SKM-1 treated with dmso at 0.1 percent for 144 hours (cell line): ENCODE data around the gene PRKACG.
"Not testable (repeated sequence)": the region's sequence is repeated elsewhere in the genome, so short reads cannot be mapped to it uniquely, and the experiment has no call there.

Experiments used
- DNase-seq: peaks from one replicate; lab custom pipeline; 2025; ENCODE audit not compliant: unreplicated experiment; lab: John Stamatoyannopoulos, UW

Gene PRKACG

DNA sequence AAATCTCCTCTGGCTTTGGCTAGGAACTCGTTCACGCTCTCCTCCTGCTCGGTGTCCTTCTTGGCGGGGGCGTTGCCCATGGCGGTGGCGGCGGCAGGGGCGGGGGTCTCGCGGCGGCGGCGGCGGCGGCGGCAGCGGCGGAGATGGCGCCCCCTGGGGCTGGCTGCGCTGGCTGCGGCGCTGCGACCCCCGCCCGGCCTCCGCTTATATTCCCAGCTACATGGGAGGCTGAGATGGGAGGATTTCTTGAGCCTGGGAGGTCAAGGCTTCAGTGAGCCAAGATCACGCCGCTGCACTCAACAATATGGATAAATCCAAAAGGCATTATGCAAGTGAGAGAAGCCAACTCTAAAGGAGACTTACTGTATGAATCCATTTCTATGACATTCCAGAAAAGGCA lies at the start of gene PRKACG:
PRKACG (minus strand) TSS at position 101 of the 400 bp plus-strand sequence; CDS start at position 80, 21 bp downstream.
- no peak for DNase-seq

DNA sequence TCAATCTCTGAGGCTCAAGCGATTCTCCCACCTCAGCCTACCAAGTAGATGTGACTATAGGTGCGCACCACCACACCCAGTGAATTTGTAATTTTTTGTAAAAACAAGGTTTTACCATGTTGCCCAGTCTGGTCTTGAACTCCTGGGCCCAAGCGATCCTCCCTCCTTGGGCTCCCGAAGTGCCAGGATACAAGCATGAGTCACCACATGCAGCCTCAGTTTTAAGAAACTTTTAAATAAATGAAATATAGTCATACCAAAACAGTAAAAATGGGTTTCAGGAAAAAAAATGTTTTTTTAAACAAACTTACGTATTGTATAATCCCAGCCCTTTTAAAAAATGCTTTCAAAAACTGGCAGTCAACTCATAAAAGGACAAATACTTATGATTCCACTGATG lies 48.3 kb upstream of the PRKACG start:
- DNase-seq = no peak

DNA sequence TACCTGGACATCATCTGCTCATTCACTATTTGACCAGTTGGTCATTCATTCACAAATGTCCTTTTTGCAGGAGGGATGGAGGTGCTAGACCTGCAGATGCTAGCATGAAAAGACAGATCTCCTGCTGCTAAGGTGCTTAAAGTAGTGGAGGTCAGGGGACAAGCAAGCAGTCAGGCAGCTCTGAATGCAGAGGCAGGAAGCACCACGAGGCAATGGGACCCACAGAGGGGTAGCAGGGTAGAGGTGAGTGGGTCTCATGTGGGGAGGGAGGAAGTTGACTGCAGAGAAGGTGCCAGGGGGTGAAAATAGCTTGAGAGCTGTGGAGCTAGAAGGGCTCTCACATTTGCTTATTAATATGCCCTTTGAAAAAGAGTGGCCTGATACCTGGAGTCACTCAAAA lies 46.9 kb upstream of the PRKACG start:
- no peak for DNase-seq

DNA sequence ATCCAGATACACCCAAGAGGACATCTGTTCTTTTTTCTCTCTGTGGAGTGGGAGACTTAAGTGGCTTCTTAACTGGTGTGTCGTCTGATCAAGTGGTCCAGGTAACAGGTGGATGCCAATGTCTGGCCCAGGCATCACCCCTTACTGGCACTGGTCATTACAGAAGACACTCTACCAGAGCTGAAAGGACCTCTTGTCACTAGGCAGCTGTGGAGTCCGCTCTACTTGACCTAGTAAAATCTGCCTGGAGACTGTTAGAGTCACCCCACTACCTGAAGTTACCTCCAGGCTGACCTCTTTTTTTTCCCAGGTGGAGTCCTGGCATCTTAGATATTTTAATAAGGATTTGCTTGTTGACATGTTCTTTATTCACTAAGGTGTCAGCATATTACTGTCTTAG lies 44.2 kb upstream of the PRKACG start:
- DNase-seq = no peak

DNA sequence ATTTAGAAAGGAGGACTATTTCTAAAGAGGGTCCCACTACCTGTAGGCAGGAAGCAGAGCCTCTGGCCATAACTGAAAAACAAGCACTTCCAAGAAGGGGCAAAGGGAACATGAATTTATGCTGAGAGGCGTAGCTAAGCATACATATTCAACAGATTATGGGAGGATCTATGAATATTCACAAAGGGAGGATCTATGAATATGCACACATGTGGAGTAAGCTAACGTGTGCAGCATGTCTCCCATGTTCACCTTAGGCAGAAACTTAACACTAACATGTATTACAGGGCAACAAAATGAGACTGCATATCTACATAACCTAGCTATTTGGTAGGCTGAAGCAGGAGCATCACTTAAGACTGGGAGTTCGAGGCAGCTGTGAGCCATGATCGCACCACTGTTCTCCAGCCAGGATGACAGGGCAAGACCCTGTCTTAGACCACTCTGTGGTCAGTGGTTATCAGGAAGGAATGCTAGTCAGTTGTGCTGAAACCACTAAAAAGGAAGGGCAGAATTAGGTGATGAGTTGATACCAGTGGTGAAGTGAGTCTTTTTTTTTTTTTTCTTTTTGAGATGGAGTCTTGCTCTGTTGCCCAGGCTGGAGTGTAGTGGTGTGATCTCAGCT lies 42.4 kb upstream of the PRKACG start:
- no peak for DNase-seq

DNA sequence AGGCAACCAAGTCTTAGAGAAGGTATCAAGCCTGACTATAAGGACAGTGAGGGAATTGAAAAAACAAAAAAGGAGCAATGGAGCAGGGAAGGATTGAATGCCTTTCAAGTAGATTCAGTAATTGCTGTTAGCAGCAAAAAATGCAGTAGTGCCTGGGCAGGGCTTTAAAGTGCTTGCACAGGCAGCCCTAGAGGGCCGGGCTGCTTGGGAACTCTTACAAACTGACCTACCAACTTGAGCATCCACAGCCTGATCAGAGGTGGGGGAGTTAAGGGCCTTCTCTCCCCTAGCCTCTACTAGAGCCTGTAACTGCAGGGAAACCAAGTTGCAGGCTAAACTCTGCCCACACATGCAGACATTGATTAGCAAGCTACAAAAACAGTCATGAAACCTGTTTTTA lies 41.1 kb upstream of the PRKACG start:
- DNase-seq = no peak

DNA sequence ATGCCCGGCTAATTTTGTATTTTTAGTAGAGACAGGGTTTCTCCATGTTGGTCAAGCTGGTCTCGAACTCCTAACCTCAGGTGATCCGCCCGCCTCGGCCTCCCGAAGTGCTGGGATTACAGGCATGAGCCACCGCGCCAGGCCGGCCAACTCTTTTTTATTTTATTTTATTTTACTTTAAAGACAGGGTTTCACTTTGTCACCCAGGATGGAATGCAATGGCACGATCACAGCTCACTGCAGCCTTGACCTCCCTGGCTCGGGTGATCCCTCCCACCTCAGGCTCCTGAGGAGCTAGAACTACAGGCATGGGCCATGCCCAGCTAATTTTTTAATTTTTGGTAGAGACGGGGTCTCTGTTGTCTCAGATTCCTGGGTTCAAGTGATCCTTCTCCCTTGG lies 37.0 kb upstream of the PRKACG start:
- not testable (repeated sequence) for DNase-seq

DNA sequence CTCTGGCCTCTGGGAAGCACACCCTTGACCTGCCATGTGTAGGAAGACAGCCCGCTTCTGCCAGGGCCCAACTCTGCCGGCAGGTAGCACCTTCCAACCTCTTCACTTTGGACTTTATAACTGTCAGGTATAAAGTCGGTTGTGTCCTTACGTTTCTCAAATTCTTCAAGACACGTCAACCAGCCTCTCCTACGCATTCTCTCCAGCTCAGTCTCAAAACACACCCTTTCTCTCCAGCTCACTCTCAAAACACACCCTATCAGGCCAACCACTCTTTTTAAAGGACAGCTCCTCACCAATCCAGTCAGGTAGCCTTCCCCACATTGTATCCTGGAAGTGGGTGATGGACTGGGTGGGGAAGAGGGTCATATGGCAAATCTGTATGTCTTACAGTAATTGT lies 35.2 kb upstream of the PRKACG start:
- no peak for DNase-seq

DNA sequence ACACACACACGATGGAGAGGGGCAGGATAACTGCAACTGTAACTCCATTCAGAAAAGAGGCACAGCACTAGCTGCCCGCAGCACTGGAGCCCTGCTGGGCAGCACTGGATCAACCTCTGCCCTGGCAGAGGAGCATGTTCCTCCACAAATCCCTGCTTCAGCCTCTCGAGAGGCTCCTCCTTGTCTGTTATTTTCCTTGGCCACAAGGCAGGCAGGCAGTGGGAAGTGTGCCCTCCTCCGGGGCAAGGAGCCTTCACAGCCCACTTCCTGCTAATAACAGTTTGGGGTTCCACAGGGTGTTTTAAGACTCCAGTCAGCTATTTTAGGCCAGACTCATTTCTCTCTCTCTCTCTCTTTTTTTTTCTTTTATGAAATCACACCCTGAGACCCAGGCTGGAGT lies 33.5 kb upstream of the PRKACG start:
- no peak for DNase-seq

DNA sequence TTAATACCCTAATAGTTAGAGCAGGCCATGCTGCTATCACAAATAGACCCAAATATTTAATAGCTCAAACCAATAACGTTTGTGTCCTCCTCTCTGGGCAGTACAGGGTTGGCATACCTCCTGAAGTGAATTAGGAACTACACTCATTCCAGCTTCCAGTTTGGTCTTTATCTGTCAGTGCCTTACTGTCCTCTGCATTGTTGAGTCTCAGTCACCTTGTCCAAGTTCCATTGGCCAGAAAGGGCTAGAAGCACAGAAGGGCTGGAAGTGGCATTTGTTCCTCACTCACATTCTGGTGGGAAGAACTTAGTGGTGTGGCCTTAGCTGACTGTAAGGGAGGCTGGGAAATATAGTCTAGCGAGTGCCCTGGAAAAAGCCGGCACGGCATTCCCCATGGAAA lies 32.8 kb upstream of the PRKACG start:
- no peak for DNase-seq

DNA sequence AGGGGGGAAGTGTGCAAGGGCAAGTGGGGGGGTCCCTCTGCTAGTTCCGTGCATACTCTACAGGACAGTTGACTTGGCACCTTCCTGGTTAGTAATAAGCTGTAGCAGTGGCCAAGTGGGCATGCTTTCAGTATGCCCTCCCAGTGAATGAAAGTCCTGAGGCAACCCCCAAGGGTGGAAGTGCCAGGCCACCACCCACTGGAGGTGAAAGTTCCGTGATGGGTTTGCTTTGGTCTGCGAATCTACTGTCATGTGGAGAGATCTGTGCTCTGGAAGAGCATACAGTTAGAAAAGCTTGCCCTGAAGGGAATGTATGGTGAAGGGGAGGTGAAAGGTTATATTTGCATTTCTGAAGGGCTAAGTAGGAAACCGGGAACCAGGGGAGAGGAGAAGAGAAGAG lies 31.9 kb upstream of the PRKACG start:
- DNase-seq = no peak

DNA sequence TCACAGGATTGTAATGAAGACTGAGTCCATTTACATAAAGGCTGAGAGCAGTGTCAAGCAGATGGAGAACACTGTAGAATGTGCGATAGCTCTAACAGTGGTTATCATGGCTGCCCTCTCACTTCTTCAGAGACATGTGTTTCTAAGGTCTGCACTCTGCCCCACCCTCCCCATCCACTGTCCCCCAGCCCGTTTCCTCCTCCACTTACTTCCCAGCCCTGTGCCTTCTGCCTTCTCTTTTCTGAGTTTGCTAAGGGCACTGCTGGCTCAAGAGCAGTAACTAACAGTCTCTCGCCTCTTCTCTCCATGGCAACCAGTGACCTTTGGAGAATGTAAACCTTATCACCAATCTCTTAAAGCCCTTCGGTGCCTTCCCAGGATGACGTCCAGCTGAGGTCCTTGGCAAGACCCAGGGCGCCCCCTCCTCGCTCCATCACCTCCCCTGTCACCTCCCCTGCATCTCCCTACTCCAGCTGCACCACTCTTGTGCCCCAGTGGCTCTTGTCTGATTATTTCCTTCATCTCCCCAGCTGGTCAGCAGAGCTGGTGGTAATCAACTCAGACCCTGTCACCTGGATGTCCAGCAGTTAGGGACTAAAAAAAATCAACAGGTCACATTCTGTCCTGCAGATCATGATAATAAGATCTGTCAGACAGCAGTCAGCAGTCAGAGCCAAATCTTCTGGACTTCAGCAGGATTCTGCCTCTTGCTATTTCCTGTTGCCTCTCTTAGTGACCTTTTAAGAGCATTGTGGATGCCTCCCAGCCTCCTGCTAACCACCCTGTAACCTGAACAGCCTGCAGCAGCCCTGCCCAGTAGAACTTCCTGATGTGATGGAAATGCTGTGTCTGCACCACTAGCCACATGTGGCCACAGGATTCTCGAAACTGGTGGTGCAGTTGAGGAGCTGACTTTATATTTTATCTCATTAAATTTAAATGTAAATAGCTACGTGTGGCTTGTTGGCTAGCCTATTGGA lies 30.6 kb upstream of the PRKACG start:
- no peak for DNase-seq

DNA sequence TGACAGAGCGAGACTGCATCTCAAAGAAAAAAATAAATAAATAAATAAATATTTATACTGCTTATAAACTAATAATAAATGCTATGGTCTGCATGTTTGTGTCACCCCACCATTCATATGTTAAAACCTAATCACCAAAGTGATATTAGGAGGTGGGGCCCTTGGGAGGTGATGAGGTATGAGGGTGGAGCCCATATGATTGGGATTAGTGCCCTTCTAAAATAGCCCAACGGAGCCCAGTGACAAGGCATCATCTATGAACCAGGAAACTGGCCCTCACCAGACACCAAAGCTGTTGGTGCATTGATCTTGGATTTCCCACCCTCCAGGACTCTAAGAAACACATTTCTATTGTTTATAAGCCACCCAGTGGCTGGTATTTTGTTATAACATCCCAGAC lies 26.7 kb upstream of the PRKACG start:
- DNase-seq = no peak

DNA sequence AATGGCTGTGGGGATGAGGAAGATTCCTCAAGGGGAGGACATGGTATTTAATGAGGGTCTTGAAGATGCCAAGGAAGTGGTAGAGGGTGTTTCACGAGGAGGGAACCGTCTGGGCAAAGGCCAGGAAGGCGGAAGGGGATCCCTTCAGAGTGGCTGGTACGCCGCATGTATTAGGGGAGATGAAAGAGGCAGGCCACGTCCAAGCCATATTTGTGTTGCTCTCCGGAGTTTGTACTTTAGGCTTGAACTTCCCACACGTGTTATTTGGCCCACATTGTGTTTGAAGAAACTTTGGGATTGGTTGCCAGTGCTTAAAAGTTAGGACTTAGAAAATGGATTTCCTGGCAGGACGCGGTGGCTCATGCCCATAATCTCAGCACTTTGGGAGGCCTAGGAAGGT lies 22.9 kb upstream of the PRKACG start:
- DNase-seq = no peak

DNA sequence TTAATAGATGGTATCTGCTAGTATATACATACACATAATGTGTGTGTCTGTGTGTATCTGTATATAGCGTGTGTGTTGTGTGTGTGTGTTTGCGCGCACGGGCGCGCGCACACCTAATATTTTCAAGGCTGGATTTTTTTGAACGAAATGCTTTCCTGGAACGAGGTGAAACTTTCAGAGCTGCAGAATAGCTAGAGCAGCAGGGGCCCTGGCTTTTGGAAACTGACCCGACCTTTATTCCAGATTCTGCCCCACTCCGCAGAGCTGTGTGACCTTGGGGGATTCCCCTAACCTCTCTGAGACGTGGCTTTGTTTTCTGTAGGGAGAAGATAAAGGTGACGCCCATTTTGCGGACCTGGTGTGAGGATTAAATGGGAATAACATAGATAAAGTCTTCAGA lies 22.4 kb upstream of the PRKACG start:
- no peak for DNase-seq

DNA sequence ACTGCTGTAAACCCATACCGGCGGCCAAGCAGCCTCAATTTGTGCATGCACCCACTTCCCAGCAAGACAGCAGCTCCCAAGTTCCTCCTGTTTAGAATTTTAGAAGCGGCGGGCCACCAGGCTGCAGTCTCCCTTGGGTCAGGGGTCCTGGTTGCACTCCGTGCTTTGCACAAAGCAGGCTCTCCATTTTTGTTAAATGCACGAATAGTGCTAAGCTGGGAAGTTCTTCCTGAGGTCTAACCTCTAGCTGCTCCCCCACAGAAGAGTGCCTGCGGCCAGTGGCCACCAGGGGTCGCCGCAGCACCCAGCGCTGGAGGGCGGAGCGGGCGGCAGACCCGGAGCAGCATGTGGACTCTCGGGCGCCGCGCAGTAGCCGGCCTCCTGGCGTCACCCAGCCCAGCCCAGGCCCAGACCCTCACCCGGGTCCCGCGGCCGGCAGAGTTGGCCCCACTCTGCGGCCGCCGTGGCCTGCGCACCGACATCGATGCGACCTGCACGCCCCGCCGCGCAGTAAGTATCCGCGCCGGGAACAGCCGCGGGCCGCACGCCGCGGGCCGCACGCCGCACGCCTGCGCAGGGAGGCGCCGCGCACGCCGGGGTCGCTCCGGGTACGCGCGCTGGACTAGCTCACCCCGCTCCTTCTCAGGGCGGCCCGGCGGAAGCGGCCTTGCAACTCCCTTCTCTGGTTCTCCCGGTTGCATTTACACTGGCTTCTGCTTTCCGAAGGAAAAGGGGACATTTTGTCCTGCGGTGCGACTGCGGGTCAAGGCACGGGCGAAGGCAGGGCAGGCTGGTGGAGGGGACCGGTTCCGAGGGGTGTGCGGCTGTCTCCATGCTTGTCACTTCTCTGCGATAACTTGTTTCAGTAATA lies 21.8 kb upstream of the PRKACG start, which contains the start of gene FXN:
FXN (plus strand) TSS at position 315 of the 871 bp plus-strand sequence; CDS start at position 346, 31 bp downstream.
- DNase-seq = peak; percentile 46

DNA sequence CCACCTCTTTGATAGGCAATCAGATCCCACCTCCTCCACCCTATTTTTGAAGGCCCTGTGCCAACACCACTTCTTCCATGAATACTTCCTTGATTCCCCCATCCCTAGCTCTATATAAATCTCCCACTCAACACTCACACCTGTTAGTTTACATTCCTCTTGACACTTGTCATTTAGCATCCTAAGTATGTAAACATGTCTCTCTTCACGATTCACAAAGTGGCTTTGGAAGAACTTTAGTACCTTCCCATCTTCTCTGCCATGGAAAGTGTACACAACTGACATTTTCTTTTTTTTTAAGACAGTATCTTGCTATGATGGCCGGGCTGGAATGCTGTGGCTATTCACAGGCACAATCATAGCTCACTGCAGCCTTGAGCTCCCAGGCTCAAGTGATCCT lies 20.2 kb upstream of the PRKACG start:
- DNase-seq = no peak

DNA sequence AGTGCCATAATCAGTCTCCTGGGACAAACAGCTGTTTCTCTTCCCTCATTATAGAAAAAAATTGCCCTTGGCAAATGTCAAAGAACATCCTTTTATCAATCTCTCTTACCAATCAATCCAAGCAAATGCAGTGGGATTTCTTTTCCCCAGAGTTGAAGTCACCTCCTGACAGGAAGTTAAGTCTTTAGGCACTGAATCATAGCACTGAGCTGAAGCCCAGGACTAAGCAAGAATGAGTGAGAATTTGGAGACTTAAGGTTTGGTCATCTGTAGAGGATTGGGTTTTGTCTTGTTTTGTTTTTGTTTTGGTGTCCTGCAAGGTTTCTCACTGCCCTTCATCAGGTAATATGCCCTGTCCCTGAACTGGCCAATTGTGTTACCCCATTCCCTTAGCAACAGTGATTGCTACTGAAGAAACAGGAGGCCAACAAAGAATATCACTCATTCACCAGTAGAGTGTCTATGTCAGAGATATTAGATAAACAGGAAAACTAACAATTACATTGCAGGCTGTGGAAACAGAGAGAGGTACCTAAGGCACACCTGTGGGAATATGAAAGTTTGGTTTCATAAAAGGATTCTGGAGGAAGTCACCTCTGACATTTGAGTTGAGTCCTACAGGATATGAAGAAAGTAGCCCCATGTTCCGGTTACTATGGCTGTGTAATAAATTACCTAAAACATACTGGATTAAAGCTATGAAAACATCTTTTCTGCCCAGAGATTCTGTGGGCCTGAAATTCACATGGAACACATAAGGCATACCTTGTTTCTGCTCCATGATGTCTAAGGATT lies 17.1 kb upstream of the PRKACG start:
- no peak for DNase-seq

DNA sequence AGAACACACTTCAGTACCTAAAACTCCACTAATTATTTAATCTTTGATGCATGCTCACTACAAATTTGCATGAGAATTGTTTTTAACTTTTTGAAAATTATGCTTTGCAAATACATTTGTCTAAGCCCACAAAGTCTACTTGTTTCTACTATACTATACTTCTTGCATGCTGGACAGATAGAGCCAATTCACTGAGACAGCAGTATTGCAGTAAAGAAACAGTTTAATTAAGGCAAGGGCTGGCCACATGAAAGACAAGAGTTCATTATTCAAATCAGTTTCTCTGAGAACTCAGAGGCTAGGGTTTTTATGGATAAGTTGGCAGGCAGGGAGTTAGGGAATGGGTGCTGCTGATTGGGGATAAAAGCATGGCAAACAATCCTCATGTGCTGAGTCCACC lies 15.6 kb upstream of the PRKACG start:
- DNase-seq = no peak

DNA sequence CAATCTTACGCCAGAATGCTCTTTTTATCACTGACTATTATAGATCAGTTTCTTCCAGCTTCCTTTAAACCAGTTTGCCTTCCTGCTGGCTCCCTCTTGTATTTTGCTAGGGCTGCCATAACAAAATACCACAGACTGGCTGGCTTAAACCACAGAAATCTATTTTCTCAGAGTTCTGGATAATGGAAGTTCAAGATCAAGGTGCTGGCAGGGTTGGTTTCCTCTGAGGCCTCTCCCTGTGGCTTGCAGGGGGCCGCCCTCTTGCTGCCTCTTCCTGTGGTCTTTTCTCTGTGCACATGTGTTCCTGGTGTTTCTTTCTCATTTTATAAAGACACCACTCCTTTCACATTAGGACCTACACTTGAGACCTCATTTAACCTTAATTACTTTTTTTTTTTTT lies 14.8 kb upstream of the PRKACG start:
- no peak for DNase-seq
